GM23338 (cell line): ENCODE data around the gene RAB11FIP4. TPM values are rescaled to one million over a fixed set of nuclear protein-coding genes. Genes with fewer than 3 reads are reported as not detected.

ENCODE experiments used
- ATAC-seq: fragments of 200-7000 bp; cut with Tn5 transposase; 3 replicates; pipeline ENCODE4 v1.9.1; 2020
- DNase-seq: peaks from one replicate; pipeline ENCODE4 v3.0.0-alpha.2; 2015; ENCODE audit warnings: low spot score
- H2AFZ ChIP-seq: fragments of 200-600 bp; sonication (generic); 2 replicates; pipeline ENCODE4 v1.8.0; 2016; ENCODE audit warnings: antibody characterized with exemption, mild to moderate bottlenecking, moderate library complexity
- H3F3A ChIP-seq: fragments of 200-600 bp; sonication (generic); replicated peaks from 2 replicates; pipeline ENCODE4 v1.8.0; 2017; ENCODE audit warnings: antibody characterized with exemption, mixed run types, low read depth
- H3K27ac ChIP-seq: fragments of 200-600 bp; sonication (generic); 2 replicates; pipeline ENCODE4 v1.6.1; 2016; ENCODE audit warnings: low read depth
- H3K27me3 ChIP-seq: fragments of 200-600 bp; sonication (generic); 2 replicates; pipeline ENCODE4 v1.8.0; 2016; ENCODE audit warnings: mild to moderate bottlenecking, mixed run types, moderate library complexity; ENCODE audit not compliant: insufficient read depth
- H3K36me3 ChIP-seq: fragments of 200-600 bp; sonication (generic); 2 replicates; pipeline ENCODE4 v1.8.0; 2016; ENCODE audit warnings: mild to moderate bottlenecking; ENCODE audit not compliant: insufficient read depth
- H3K4me1 ChIP-seq: fragments of 200-600 bp; sonication (generic); 2 replicates; pipeline ENCODE4 v1.8.0; 2016; ENCODE audit warnings: mild to moderate bottlenecking, moderate library complexity; ENCODE audit not compliant: insufficient read depth
- H3K4me2 ChIP-seq: fragments of 200-600 bp; sonication (generic); 2 replicates; pipeline ENCODE4 v1.7.1; 2017; ENCODE audit warnings: mixed run types
- H3K4me3 ChIP-seq: fragments of 200-600 bp; sonication (generic); 2 replicates; pipeline ENCODE4 v1.6.1; 2016; ENCODE audit warnings: mixed run types
- H3K79me2 ChIP-seq: fragments of 200-600 bp; sonication (generic); replicated peaks from 2 replicates; pipeline ENCODE4 v1.8.0; 2017; ENCODE audit warnings: mild to moderate bottlenecking; ENCODE audit not compliant: insufficient read depth
- H3K9me2 ChIP-seq: fragments of 200-600 bp; sonication (generic); 2 replicates; pipeline ENCODE4 v1.8.0; 2017; ENCODE audit not compliant: insufficient read depth
- H4K20me1 ChIP-seq: fragments of 200-600 bp; sonication (generic); replicated peaks from 2 replicates; pipeline ENCODE4 v1.8.0; 2017; ENCODE audit warnings: mild to moderate bottlenecking; ENCODE audit not compliant: insufficient read depth
- H3K27ac Mint-ChIP-seq: 2 replicates; pipeline ENCODE4 v1.8.0; 2020; ENCODE audit warnings: inconsistent platforms, mild to moderate bottlenecking, moderate library complexity, mixed read lengths
- H3K27me3 Mint-ChIP-seq: 3 replicates; pipeline ENCODE4 v1.8.0; 2022; ENCODE audit warnings: low read depth, mild to moderate bottlenecking, moderate library complexity, mixed read lengths, inconsistent platforms; ENCODE audit not compliant: insufficient read depth, poor library complexity
- H3K36me3 Mint-ChIP-seq: 3 replicates; pipeline ENCODE4 v1.8.0; 2021; ENCODE audit warnings: low read depth, mild to moderate bottlenecking, inconsistent platforms, moderate library complexity, mixed read lengths
- H3K4me1 Mint-ChIP-seq: 3 replicates; pipeline ENCODE4 v1.8.0; 2020; ENCODE audit warnings: mild to moderate bottlenecking, inconsistent platforms, mixed read lengths
- H3K4me3 Mint-ChIP-seq: 3 replicates; pipeline ENCODE4 v1.8.0; 2021; ENCODE audit warnings: moderate library complexity, mild to moderate bottlenecking, inconsistent platforms, mixed read lengths
- H3K9me3 Mint-ChIP-seq: 3 replicates; pipeline ENCODE4 v1.8.0; 2020; ENCODE audit warnings: moderate library complexity, mild to moderate bottlenecking, inconsistent platforms, mixed read lengths
- CREB1 ChIP-seq: fragments of 250-450 bp; sonication (Bioruptor Pico); IDR thresholded peaks from 2 replicates; pipeline ENCODE4 v1.5.0; 2020; ENCODE audit warnings: low read depth, mild to moderate bottlenecking, moderate library complexity
- CTCF ChIP-seq, 2 experiments: fragments of 200-600 bp in 1 of 2; sonication (generic) in 1 of 2; conservative IDR thresholded peaks; 2 replicates each; pipeline versions ENCODE4 v1.5.1 to v1.6.1; 2016 to 2017; ENCODE audit warnings: antibody characterized with exemption in 2 of 2, low read depth in 2 of 2, mild to moderate bottlenecking in 2 of 2, moderate library complexity in 1 of 2
- ETS1 ChIP-seq: IDR thresholded peaks from 2 replicates; pipeline ENCODE4 v1.6.1; 2016; ENCODE audit warnings: antibody characterized with exemption
- EZH2 ChIP-seq: fragments of 200-600 bp; sonication (generic); IDR thresholded peaks from one replicate; pipeline ENCODE4 v1.8.0; 2017; ENCODE audit warnings: antibody characterized with exemption, mild to moderate bottlenecking, low read depth; ENCODE audit not compliant: unreplicated experiment
- EZH2phosphoT487 ChIP-seq: fragments of 200-600 bp; sonication (generic); IDR thresholded peaks from one replicate; pipeline ENCODE4 v1.8.1; 2018; ENCODE audit warnings: antibody characterized with exemption; ENCODE audit not compliant: unreplicated experiment
- JUNB ChIP-seq: IDR thresholded peaks from one replicate; pipeline ENCODE4 v1.6.1; 2016; ENCODE audit warnings: antibody characterized with exemption; ENCODE audit not compliant: unreplicated experiment
- NANOG ChIP-seq: IDR thresholded peaks from 2 replicates; pipeline ENCODE4 v1.6.1; 2016; ENCODE audit warnings: antibody characterized with exemption, borderline replicate concordance
- POLR2AphosphoS5 ChIP-seq: IDR thresholded peaks from 2 replicates; pipeline ENCODE4 v1.6.1; 2016; ENCODE audit warnings: antibody characterized with exemption, low read depth
- STAT1 ChIP-seq: IDR thresholded peaks from one replicate; pipeline ENCODE4 v1.6.1; 2016; ENCODE audit warnings: antibody characterized with exemption; ENCODE audit not compliant: unreplicated experiment
- ZNF114 ChIP-seq: fragments of 250-450 bp; sonication (Bioruptor Pico); IDR thresholded peaks from 2 replicates; pipeline ENCODE4 v1.5.0; 2020; ENCODE audit warnings: mild to moderate bottlenecking, moderate library complexity
- ZNF462 ChIP-seq: fragments of 250-450 bp; sonication (Bioruptor Pico); IDR thresholded peaks from 2 replicates; pipeline ENCODE4 v1.5.0; 2020; ENCODE audit warnings: mild to moderate bottlenecking, moderate library complexity
- polyA plus RNA-seq: library from polyadenylated mRNA; unstranded; fragments of >200 nt; fragmentation: Nextera tagmentation; extraction: Ambion mirVana; gene quantifications from 2 replicates; pipeline ENCODE4 v1.2.1, GENCODE V29; 2016
- total RNA-seq: library from RNA; depleted of rRNA; stranded (reverse); fragments of >200 nt; shearing (Covaris generic); gene quantifications from 2 replicates; pipeline ENCODE4 v1.2.3, GENCODE V29; 2014

RAB11FIP4 gene
- total and polyA plus RNA-seq, 2 experiments from 2014 or later: 26.0 to 65.6 TPM

- no peak for TF ChIP-seq NANOG
- no peak for TF ChIP-seq STAT1
- no peak for TF ChIP-seq EZH2phosphoT487
- no peak for TF ChIP-seq CTCF (conservative IDR thresholded peaks at IDR 0.05; ENCODE audit: low read depth in 2 of 2)
- TF ChIP-seq CREB1 (CRISPR knock-in tag): no peak
- TF ChIP-seq EZH2: no peak
- TF ChIP-seq ETS1: no peak
Observed at GRCh38 chr17:31513731-31514427, 122.4 kb downstream of the RAB11FIP4 start (continued).

GRCh38 chr17:31515267-31515666 lies 123.8 kb downstream of the RAB11FIP4 start:
- DNase-seq: no peak
- peaks cover 6% of the 10 kb centered on the region for H3K27me3 Mint-ChIP-seq
- Histone ChIP-seq H3K4me1 (no peaks in the 10 kb centered on the region), H3F3A (no peaks in the 10 kb centered on the region), H3K4me3 (no peak overlapping the region), H3K9me2 (no peaks in the 10 kb centered on the region), H2AFZ (no peak overlapping the region), H3K4me2 (no peak overlapping the region), H3K36me3 (no peaks in the 10 kb centered on the region), H3K27ac (no peak overlapping the region), H3K79me2 (peaks cover 10% of the 10 kb centered on the region; the same call in 1 of the 2 replicates), H3K27me3 (no peaks in the 10 kb centered on the region), H4K20me1 (no peaks in the 10 kb centered on the region)
- no peak overlapping the region for H3K4me3 Mint-ChIP-seq
- no peak overlapping the region for H3K27ac Mint-ChIP-seq
- peaks cover 17% of the 10 kb centered on the region; the same call in 2 of the 3 replicates for H3K36me3 Mint-ChIP-seq
- no peaks in the 10 kb centered on the region for H3K9me3 Mint-ChIP-seq
- no peak for ATAC-seq
- H3K4me1 Mint-ChIP-seq: no peaks in the 10 kb centered on the region; the same call in 1 of the 3 replicates
- TF ChIP-seq JUNB (no peak), POLR2AphosphoS5 (no peak), ZNF114 (CRISPR knock-in tag) (no peak), STAT1 (no peak), CREB1 (CRISPR knock-in tag) (no peak), EZH2 (no peak), ZNF462 (CRISPR knock-in tag) (no peak), EZH2phosphoT487 (no peak), CTCF (conservative IDR thresholded peaks at IDR 0.05; ENCODE audit: low read depth in 2 of 2) (no peak)
